GM19240 (cell line): Measurements from ENCODE around the gene FAM161A.
"Not testable (repeated sequence)": the region's sequence is repeated elsewhere in the genome, so short reads cannot be mapped to it uniquely, and the experiment has no call there.

ENCODE experiments used
- DNase-seq: peaks from one replicate; pipeline ENCODE4 v3.0.0; 2011; ENCODE audit warnings: low spot score; ENCODE audit not compliant: insufficient read length

Gene FAM161A, protein sequence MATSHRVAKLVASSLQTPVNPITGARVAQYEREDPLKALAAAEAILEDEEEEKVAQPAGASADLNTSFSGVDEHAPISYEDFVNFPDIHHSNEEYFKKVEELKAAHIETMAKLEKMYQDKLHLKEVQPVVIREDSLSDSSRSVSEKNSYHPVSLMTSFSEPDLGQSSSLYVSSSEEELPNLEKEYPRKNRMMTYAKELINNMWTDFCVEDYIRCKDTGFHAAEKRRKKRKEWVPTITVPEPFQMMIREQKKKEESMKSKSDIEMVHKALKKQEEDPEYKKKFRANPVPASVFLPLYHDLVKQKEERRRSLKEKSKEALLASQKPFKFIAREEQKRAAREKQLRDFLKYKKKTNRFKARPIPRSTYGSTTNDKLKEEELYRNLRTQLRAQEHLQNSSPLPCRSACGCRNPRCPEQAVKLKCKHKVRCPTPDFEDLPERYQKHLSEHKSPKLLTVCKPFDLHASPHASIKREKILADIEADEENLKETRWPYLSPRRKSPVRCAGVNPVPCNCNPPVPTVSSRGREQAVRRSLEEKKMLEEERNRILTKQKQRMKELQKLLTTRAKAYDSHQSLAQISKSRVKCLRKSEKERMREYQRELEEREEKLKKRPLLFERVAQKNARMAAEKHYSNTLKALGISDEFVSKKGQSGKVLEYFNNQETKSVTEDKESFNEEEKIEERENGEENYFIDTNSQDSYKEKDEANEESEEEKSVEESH

DNA sequence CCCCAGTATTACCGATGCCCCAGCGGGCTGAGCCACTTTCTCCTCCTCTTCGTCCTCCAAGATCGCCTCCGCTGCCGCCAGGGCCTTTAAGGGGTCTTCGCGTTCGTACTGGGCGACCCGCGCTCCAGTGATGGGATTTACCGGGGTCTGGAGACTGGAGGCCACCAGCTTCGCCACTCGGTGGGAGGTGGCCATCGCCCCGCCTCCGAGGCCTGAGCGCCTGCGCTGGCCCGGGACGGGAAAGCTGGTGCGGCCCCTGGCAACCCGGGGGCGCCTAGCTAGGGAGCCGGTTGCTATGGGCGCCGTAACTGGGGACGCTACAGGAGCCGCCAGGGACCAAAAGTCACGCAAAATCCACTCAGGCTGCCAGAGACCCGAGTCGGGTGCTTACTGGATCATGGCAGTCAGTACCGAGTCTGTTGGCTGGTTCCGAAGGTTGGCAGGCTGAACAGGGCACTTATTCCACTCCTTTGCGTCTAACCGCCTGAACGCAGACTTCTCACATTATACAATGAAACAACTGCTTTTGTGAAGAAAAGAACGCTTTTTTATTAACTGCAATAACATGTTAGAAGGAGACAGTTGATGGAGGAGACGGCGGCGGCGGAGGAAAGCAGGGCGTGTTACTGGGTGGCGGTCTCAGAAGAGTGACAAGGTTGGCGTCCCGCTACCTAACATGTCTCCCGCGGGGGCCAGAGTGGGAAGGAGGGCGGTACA lies at the start of gene FAM161A:
Gene FAM161A, minus strand, starts transcription at position 214 of the 717 bp plus-strand sequence. Its CDS starts 19 bp downstream, at position 195.
- DNase-seq, result peak; percentile 75

DNA sequence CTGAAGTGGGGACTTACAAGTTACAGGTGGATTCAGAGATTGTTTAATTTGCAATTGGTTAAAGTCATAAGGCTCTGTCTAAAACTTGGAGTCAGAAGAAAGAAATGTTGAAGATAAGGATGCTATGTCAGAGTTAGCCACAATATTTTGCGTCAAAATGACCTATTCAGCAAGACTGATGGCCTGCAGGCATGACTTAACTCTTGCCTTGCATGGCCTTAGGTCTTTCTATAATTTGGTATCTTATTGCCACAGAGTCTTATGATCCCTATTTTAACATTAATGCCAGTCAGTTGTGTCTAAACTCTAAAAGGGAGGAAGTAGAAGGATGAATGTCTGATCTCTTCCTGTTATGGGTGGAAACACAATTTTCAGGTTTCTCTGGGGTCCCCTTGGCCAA lies 46.4 kb upstream of the FAM161A start:
- no peak for DNase-seq

DNA sequence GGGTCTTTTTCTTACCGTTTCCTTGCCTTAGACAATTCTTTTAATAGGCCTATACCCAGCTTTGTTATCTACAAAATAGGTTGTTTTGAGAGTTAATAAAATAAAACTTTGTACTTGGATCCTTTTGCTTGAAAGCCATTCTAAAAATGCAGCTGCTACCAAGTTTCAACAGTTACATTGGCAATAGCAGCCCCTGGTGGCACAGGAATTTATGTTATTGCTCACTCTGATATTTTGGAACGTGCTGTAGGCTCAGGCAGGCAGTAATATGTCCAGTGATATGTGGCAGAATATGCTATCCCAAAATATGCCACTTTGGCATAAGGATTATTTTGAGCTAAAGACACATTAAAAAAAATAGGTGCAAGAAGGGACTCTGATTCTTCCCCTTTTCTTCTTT lies 45.0 kb upstream of the FAM161A start:
- no peak for DNase-seq

DNA sequence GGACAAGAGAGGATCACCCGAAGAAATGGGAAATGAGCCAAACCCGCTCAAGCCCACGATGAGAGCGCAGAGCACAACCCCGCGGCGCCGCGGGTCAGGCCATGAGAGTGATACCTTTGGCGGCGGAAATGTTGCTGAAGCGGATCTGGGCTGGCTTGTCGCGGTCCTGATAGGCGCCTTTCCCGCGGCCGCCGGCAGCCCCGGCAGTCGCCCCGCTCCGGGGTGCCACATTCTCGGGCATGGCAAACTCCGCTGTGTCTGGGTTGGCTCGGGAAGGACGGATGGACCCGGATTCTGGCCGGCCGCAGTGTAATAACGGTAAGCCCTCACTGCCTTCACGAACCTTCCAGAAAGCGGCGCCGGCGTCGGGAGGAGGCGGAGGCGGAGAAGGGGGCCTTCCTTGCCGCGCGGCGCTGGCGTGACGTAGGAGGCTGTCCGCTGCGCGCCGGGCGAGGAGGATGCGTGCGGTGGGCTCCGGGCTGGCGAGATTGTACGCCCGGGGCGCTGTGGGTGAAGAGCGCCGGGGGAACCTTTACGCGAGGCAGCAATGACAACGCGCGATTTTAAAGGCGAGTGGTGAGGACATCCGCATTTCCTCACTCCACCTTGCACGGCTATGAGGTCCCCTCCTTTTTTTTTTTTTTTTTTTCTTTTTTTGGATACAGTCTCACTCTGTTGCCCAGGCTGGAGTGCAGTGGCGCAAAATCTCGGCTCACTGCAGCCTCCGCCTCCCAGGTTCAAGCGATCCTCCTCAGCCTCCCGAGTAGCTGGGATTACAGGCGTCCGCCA lies 34.6 kb upstream of the FAM161A start, which contains the start of gene CCT4:
Gene CCT4, minus strand, starts transcription at position 390 of the 789 bp plus-strand sequence. Its CDS starts 149 bp downstream, at position 241.
- DNase-seq, result peak; percentile 35

DNA sequence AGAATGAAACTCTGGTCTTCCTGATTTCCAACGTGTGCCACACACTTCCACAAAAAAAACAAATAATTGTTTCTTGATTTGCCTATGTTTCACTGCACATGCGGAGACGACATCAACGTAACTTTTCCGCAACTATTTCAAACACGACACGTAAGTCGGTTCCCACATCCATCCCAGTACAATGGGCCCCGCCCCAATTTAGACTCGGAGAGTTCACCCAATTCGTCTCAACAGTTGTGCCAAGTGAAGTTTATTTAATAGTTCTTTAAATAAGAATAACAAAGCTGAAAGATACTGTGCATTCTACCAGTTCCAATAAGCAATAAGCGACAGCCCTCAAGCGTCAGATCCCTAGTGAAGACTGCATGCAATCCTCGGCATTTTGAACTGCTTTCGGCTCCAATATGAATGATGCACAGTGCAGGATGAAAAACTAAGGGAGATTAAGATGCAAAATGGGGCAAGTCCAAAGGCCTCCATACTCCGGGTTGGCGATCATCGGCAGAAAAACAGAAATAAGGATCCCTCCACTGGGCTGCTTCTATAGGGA lies 33.9 kb upstream of the FAM161A start:
- no peak for DNase-seq

DNA sequence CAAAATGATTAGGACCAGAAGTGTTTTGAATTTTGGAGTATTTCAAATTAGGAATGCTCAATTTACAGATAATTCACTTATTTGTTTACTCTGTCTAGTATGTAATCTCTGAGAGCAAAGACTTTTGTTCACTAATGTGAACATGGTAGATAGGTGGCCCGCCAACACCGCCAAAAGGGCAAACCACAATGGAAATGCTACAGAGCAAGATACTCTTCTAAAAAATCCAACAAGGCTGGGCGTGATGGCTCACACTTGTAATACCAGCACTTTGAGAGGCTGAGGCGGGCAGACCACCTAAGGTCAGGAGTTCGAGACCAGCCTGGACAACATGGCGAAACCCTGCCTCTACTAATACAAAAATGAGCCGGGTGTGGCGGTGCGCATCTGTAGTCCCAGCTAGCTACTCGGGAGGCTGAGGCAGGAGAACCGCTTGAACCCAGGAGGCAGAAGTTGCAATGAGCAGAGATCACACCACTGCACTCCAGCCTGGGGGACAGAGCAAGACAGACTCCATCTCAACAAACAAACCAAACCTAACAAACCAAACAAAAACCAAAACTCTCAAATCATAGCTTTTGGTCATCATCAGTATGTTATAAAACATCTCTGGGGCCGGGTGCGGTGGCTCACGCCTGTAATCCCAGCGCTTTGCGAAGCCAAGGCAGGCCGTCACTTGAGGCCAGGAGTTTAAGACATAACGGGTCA lies 32.2 kb upstream of the FAM161A start:
- no peak for DNase-seq

DNA sequence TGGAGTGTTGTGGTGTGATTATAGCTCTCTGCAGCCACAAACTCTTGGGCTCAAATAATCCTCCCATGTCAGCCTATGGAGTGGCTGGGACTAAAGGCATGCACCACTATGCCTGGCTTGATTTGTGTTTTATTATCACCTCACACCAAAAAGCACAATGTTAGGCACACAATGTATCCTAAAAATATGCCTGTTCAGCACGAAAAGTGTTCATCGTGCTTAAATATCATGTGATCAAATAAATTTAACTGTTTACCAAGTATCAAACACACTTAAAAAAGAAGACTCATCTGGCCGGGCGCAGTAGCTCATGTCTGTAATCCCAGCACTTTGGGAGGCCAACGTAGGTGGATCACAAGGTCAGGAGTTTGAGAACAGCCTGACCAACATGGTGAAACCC lies 29.0 kb upstream of the FAM161A start:
- DNase-seq, result no peak

DNA sequence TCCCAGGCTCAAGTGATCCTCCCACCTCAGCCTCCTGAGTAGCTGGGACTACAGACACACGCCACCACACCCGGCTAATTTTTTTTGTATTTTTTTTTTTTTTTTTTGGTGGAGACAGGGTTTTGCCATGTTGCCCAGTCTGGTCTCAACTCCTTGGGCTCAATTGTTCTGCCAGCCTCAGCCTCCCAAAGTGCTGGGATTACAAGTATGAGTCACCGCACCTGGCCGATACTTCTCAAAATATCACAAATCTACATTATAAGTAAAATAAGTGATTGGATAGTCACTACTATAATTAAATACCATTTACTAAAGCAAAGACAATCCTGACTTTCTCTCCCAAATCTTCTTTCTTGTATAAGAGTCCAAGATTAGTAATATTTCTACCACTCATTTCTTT lies 25.5 kb upstream of the FAM161A start:
- DNase-seq, result not testable (repeated sequence)

DNA sequence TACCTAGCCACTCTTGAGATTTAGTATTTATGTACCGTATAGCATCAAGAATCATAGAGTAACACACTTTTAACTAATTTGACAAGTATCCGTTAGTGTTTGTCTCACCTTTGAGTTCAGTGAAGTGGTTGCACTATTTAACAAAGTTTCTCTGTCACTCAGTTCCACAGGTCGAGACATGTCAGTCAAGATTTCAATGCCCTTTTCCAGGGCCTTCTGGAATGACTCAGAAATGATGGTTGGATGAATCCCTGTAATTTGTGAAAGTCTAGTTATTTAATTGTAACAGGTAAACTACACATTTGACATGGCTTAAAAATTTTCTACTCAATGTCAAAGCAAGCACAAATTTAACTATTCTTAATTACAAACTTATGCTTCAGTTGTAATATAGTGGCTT lies 24.9 kb upstream of the FAM161A start:
- no peak for DNase-seq

DNA sequence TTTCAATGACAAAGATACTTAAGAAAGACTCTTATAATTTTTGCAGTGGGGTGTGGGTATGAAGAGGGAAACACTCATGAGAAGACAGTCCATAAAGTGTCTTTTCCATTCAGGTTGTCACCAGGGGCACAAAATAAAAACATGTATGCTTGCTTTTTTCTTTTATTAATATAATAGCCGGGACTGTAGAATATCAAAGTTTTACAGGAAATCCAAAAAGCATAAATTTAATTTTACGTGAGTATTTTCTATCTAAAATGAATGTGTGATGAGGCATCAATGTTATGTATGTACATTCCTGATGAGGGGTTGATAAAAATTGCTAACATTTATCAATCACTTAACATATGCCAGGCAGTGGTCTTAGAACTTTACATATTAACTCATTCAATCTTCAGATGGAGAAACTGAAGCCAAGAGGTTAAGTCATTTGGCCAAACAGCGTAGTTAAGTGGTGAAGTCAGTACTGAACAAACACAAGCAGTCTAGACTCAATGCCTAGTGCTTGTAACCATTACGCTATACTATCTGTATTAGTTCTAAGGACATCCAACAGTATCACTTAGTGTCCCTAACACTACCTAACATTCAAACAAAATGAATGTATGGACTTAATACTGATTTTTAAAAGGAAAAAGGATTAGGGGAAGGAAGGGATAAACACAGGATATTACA lies 23.8 kb upstream of the FAM161A start:
- DNase-seq, result no peak

DNA sequence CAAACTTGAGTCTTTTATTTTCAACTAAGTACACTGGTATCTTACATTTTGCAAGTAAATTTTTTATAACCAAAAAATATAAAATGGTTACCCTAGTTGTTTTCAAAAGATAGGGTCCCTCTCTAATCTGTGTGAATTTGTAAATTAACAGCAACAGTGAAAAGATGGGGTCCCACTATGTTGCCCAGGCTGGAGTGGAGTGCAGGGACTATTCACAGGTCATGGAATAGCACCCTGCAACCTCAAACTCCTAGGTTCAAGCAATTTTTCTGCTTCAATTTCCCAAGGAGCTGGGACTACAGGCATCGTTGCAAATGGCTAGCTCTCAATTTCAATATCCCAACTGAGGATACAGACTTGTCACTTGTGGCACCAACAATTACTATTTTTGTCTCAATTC lies 22.5 kb upstream of the FAM161A start:
- no peak for DNase-seq

DNA sequence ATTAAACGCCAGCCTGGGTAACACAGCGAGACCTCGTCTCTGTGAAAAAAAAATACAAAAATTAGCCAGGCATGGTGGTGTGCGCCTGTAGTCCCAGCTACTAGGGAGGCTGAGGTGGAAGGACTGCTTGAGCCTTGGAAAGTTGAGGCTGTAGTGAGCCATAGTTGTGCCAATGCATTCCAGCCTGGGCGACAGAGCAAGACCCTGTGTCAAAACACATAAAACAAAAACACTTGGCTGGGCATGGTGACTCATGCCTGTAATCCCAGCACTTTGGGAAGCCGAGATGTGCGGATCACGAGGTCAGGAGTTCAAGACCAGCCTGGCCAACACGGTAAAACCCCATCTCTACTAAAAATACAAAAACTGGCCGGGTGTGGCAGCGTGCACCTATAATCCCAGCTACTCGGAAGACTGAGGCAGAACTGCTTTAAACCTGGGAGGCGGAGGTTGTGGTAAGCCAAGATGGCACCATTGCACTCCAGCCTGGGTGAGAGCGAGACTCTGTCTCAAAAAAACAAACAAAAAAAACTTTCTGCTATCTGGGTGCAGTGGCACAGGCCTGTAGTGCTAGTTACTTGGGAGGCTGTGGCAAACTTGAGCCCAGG lies 12.7 kb upstream of the FAM161A start:
- DNase-seq, result not testable (repeated sequence)

DNA sequence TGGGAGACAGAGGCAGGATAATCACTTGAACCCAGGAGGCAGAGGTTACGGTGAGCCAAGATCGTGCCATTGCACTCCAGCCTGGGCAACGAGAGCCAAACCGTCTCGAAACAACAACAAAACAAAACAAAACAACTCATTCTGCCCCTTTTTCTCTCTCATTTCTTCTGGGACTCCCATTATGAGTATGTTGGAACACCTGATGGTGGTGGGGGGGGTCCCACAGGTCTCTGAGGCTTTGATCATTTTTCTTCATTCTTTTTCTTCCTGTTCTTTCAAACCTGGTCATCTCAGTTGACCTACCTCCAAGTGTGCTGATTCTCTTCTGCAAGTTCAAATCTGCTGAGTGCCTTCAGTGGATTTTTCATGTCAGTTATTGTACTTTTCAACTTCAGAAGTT lies 8.2 kb upstream of the FAM161A start:
- no peak for DNase-seq

DNA sequence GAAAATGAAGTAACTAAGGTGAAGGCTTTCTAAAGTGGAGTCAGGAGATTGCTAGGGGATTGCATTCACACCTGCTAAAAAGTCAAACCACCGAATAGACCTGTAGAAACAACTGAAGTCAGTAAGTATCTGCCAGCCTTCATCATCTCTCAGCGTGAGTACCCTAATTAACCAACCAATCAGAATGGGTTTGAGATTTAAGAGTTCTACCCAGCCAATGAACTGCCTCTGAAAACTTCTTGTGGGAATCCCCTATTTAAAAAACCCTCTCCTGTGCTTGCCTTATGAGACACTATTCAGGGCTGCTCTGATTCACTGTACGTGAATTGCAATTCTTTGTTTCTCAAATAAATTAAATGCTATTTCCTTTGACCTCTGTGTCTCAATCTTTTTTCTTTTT lies 3.4 kb upstream of the FAM161A start:
- no peak for DNase-seq

DNA sequence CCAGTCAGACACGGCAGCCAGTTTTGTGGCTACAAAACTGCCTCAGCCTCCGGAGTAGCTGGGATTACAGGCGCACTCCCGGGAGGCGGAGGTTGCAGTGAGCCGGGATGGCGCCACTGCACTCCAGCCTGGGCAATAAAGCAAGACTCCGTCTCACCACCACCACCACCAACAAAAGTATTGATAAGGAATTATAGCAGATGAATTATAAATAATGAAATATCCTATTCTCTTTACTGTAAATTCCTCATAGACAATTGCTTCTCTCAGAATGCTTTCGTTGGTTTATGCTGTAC lies 1.4 kb upstream of the FAM161A start:
- DNase-seq, result no peak

DNA sequence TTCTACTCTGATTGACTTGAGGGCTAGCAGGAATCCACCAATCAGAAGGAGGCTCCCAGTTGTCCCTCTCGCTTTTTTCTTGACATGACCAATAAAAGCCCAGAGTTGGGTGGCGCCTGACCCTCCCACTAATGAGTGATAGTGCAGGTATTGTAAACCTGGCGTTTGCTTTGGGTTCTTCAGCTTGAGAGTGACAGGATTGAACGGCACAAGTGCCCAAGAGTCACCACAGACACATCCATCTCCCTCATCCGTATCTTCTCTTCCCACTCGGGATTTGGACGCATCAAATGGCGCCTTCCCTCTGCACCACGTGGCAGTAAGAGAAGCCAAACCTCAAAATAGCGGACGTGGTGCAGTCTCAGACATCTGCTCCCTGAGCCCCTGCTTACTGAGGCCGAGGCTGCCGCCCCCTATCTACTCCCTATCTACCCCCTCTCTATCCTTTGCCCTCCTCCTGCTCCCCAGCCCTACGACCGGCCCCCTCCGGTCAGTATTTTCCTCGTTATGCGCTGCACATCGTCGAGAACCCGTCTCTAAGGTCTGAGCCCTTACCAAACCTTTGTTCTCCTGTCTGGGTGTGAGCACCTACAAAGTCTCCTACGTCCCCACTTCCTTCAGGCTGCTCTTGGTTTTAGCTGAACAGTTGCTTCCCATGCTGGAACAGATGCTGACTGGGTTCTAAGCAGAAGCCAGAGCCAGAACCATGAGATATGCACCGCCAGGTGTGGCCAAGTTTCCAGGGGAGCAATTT lies 881 bp upstream of the FAM161A start:
- DNase-seq, result peak; percentile 82

DNA sequence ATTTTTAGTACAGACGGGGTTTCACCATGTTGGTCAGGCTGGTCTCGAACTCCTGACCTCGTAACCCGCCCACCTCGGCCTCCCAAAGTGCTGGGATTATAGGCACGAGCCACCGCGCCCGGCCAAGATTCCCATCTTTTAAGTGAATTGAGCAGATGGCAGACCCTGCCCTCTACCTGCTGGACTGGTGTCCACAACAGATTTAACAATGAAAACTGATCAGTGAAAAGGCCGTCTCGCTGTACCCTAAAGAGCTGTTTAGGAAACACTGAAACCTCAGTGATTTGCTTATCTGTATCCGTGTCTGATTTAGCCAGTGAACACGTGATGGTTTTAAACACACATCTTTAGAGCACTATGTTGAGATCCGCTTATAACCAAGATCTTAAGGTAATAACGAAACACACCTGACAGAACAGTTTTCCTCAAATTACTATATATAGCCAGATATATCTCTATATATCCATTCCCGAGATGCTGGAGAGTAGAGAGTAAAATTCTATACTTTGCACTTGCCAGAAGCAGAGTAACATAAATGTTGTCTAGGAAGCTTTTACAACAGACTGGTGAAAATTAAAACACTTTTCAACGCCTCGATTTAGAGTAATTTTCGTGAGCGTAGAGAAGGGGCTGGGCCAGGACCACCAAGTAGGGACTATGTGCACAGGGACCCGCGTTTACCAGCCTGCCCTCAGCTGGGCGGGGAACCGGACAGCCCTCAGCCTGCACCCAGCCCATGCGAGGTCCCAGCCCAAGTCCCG lies 594 bp downstream of the FAM161A start:
- DNase-seq, result peak; percentile 24

DNA sequence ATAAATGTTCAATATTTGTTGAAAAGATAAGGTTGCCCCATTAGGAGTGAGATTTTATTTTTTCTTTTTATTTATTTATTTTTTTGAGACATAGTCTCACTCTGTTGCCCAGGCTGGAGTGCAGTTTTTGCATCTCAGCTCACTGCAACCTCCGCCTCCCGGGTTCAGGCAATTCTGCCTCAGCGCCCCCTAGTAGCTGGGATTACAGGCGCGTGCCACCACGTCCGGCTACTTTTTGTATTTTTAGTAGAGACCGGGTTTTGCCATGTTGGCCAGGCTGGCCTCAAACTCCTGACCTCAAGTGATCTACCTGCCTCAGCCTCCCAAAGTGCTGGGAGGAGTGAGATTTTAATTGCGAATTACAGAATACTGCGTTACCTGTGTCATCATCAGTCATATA lies 2.6 kb downstream of the FAM161A start:
- DNase-seq, result not testable (repeated sequence)
